Fibroblast of skin of back (primary cell): ENCODE measurements around the gene RAB3D.

Source experiments
- DNase-seq: peaks from one replicate; pipeline ENCODE4 v3.0.0-alpha.2; 2013

Gene RAB3D

DNA sequence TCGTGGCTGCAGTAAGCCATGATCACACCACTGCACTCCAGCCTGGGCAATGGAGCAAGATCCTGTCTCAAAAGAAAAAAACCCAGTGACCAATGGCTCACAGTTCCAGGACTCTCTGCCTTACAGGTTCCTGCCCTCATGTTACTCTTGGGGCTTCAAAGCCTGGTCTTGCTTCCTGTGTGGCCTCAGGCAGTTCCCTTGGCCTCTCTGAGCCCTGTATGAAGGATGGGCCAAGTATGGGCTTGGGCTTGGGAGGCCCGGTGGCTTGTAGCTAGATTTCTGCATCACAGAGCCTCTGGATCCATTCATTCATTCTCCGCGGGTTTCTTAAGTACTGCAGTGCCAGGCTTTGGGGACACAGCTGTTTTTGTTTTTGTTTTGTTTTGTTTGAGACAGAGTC is 44.3 kb downstream of the RAB3D start:
- DNase-seq = no peak

DNA sequence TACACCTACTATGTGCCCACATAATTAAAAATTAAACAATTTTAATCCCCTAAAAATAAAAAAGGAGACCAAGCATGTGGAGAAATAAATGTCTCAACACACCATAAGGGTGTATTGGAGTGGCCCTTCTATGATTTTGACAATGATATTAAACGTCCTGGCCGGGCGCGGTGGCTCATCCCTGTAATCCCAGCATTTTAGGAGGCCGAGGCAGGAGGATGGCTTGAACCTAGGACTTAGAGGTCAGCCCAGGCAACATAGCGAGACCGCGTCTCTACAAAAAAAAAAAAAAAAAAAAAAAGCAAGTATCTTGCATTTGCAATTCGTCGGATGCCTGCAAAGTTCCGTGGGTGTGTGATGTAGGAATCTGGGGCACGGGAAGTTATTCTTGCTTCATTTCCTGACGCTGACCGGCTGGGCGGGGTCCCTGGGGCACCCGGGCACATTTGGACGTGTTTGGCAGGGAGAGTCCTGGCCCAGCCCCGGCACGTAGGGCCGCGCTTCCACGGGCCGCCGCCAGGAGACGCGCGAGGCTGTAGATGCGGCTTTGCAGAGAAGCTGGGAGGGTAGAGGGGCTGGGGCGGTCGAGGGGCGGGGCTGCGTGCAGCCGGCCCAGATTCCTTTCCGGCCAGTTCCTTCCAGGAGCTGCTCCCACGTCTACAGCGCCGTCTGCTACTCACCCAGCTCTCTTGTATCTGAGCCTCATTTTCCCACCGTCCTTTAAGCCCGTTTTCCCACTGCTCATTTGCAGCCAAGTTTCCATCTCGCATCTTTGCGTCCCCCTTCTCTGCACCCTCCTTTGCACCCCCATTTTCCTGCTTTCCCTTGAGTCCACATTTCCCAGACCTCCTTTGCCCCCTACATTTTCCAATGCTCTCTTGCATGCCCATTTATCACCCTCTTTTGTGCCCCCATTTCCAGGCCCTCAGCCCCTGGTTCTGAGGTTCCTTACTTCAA is 45.7 kb downstream of the RAB3D start:
- peak; percentile 91 for DNase-seq

DNA sequence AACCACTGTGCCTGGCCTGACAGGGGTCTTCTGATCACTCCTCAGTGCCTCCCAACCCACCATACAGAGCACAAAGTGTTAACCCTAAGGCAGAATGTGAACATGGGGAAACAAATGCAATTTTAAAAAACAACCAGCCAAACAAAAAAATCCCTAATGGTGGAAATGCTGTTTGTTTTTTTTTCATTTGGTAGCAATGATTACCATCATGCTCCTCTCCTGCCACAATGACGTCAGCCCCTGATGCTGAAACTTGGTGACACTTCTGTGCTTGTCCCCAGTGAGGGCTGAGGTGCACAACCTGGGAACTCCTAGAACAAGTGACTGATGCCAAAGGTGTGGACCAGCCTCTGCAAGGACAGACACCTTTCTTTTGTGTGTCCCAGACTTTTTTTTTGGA is 47.5 kb downstream of the RAB3D start:
- no peak for DNase-seq

DNA sequence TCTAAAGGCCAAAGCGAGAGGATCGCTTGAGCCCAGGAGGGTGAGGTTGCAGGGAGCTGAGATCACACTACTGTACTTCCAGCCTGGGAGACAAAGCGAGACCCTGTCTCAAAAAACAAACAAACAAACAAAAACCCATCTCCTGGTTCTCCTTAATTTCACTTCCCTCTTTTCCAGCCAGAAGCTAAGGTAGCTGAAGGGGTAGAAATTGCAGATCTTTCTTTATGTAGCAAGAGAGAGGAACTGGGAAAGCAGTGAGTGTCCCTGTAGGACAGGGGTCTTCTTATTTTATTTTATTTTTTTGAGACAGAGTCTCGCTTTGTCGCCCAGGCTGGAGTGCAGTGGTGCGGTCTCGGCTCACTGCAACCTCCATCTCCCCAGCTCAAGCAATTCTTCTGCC is 48.0 kb downstream of the RAB3D start:
- DNase-seq = no peak

DNA sequence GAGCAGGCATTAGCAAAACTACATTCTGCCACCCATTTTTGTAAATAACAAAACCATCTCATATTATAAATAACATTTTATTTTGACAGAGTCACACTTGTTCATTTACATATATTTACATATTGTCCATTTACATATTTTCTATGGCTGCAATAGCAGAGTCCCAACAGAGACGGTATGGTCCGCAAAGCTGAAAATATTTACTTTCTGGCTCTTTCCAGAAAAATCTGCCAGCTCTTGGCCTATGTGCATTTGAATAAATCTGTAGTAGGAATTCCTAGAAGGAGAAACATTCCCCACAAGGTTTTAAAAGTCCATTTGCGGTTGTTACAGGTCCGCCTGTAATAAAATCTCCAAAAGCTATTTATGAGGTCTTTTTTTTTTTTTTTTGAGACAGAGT is 49.2 kb downstream of the RAB3D start:
- no peak for DNase-seq

DNA sequence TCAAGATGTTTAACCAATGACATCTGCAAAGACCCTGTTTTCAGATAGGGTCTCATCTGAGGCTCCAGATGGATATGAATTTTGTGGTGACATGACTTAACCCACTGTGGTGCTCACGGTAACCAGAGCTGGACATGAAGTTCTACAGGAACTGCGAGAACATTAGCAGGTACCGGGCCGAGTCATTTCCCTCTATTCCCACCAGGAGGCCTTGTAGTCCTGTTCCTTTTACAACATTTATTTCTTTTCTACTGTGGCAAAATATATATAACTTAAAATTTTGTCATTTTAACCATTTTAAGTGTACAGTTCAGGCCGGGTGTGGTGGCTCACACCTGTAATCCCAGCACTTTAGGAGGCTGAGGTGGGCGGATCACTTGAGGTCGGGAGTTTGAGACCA is 51.1 kb downstream of the RAB3D start:
- no peak for DNase-seq

DNA sequence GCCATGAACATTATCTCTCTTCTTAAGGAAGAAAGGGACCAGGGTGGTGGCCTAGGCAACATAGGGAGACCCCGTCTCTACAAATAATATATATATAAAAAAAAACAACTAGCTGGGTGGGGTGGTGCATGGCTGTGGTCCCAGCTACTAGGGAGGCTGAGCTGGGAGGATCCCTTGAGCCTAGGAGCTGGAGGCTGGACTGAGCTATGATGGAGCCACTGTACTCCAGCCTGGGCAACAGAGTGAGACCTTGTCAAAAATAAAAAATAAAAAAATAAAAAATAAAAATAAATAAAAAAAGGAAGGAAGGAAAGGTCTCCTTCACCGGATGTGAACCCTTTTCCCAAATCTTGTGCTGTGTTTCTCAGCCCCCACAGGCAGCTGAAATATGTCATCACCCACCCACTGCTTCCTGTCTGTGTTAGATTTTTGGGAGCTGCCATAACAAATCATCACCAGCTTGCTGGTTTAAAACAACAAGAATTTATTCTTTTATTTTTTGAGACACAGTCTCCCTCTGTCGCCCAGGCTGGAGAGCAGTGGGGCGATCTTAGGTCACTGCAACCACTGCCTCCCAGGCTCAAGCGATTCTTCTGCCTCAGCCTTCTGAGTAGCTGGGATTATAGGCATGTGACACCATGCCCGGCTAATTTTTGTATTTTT is 53.0 kb downstream of the RAB3D start:
- DNase-seq = peak; percentile 62

DNA sequence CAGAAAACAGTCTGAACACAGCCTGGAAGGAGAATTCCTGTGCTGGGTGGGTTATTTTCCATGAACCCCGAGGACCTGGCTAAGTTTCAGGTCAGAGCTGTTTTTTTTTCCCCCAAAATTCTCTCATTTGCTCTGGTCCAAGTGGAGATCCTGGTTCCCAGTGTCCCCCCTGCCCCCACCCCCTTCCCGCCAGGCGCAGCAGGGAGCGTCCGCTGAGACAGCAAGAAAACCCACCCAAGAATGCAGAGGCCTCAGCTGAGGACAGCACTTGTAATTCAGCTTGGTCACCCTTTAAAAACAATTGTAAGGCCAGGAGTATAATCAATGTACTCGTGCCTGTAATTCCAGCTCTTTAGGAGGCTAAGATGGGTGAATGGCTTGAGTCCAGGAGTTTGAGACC is 54.9 kb downstream of the RAB3D start:
- no peak for DNase-seq

DNA sequence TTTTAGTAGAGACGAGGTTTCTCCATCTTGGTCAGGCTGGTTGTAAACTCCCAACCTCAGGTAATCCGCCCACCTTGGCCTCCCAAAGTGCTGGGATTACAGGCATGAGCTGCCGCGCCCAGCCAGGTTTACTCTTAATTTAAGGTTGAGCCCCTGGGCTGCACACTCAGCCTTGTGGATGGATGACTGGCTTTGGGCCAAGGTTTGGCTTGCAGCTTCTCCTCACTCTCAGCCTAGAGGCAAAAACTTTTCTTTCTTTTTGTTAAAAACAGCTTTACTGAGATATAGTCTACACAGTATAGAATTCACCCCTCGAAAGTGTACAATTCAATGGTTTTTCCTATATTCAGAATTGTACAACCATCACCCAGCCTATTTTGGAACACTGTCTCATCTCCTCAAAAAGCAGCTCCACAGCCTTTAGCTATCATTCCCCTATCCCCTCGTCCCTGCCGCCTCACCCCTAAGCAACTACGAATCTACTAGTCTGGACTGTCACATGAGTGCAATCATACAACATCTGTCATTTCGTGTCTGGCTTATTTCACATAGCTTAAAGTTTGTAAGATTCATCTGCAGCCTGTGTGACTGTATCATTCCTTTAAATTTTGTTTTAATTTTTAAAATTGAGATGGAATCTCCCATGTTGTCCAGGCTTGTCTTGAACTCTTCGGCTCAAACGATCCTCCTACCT is 58.0 kb downstream of the RAB3D start:
- no peak for DNase-seq

DNA sequence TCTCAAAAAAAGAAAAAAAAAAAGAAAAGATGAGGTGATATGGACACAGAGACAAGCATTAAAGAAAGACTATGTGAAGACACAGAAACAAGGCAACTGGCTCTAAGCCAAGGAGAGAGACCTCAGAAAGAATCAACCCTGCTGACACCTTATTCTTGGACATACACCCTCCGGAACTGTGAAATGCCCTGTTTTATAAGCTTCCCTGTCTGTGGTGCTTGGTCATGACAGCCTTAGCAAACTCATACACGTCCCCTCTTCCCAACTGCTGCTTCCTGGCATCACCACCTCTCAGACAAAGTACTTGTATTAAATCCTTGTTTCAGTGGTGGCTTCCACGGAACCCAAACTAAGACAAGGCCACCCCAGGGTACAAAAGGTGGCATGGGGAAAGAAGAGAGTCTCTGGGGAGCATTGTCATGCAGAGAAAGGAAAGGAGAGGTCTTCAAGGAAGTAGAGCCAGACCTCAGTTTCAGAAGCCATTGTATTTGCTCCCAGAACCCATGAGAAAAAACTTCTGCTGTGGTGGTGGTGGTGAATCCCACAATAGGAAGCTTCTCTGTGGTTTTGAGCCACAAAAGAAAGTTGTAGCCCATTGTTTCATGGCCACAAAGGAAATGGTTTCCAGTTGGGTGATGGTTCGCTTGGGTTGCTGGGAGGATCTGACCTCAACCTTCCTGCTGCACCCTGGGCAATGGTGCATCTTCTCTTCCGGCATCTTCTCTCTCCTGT is 59.8 kb downstream of the RAB3D start:
- no peak for DNase-seq

DNA sequence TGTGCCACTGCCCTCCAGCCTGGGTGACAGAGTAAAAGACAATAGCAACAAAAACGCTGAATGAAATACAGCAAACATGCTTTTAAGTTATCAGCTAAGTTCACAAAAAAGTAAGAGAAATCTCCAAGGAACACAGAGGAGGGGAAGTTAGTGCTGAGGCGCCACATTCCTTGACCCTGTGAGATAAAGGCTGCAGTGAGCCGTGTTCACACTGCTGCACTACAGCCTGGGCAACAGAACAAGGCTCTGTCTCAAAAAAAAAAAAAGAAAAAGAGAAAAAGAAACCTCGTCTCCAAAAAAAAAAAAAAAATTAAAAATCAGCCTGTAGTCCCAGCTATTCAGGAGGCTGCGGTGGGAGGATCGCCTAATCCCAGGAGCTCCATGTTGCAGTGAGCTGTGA is 60.8 kb downstream of the RAB3D start:
- no peak for DNase-seq

DNA sequence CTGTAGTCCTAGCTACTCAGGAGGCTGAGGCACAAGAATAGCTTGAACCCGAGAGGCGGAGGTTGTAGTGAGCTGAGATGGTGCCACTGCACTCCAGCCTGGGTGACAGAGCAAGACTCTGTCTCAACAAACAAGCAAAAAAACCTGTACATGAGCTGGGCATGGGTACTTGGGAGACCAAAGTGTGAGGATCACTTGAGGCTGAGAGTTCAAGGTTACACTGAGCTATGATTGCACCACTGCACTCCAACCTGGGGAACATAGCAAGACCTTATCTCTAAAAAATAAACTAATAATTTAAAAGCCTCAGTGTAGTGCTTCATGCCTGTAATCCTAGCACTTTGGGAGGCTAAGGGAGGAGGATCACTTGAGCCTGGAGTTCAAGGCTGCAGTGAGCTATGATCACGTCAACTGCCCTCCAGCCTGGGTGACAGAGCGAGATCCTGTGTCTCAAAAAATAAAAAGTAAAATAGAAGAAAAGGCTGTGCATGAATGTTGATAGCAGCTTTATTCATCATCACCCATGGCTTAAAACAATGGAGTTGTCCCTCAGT is 64.8 kb downstream of the RAB3D start:
- no peak for DNase-seq

DNA sequence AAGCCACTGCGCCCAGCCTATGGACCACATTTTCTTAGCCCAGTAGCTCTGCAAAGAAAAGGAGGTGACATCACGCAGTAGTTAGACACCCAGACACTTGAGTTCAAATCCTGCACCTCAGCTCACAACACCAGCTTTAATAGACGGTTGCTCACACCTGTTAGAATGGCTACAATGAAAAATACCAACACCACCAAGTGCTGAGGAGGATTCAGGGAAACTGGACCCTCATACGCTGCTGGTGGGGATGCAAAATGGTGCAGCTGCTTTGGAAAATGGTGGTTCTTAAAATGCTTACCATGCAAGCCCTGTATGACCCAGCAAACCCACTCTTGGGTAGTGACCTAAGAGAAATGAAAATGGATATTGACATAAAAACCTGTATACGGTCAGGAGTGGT is 65.5 kb downstream of the RAB3D start:
- DNase-seq = no peak

DNA sequence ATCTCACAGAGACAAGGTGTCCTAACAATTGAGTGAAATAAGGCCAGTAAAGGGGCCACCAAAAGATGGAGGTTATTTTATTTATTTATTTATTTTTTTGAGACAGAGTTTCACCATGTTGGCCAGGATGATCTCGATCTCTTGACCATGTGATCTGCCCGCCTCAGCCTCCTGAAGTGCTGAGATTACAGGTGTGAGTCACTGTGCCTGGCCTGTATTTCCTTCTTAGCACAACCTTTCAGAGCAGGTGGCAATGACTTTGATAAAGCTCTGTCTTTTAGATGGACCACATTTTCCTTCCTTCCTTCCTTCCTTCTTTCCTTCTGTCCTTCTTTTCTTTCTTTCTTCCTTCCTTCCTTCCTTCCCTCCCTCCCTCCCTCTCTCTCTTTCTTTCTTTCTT is 66.2 kb downstream of the RAB3D start:
- no peak for DNase-seq
